ENCODE results near the gene SARDH.

- TF ChIP-seq TAF1 (IDR thresholded peaks at IDR 0.05; ENCODE audit: borderline replicate concordance, low read depth, low read length), result no peak
- no peak for TF ChIP-seq POLR2A (IDR thresholded peaks at IDR 0.05; ENCODE audit: low read depth, low read length)
Observed at GRCh38 chr9:133692364-133692985, 45.7 kb downstream of the SARDH start.
